ENCODE measurements around the gene ACIN1. TPM values are rescaled to one million over a fixed set of nuclear protein-coding genes. Genes with fewer than 3 reads are reported as not detected.
A peak's percentile ranks its signal among the peaks of the same experiment; 100 is the strongest.

The ACIN1 gene
- total RNA-seq, 2 experiments from 2014 or later: 160 to 215 TPM

DNA sequence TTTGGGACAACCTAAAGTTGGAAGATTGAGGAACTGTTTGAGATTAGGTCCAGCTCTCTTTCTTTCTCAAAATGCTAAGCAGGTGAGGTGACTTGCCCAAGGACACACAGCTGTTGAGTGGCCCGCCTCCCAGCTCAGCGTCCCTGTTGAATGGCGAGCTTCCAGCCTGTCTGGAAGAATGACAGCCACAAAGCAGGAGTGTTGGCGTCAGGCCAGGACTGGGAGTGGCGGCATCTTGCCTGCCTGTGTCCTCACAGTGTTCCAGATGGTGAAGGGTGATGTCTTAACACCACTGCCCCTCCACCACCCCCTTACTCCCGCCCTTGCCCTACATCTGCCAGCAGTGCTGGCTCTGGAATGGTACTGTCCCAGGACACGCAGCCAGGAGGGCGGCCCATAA lies 28.5 kb upstream of the ACIN1 start:
- H3K27me3 Mint-ChIP-seq: no peaks in the 10 kb centered on the region
- H3K9me3 Mint-ChIP-seq (ENCODE audit: low read depth): no peaks in the 10 kb centered on the region
- H3K36me3 Mint-ChIP-seq (ENCODE audit: low read depth): no peaks in the 10 kb centered on the region
- intact Hi-C loops (cut with DNase I, micrococcal nuclease): no loop called here
- H3K27ac Mint-ChIP-seq: no peak overlapping the region
- no peak overlapping the region for H3K4me3 Mint-ChIP-seq
- ChIA-PET POLR2A (no interaction called here), CTCF (interaction anchor here (0.6 to 10.7 kb wide), 2 partner anchors 9 to 60 kb away, joined by 3 to 276 read pairs; partner anchors contain the start of gene SLC7A8)
- DNase-seq: no peak
- peaks cover 30% of the 10 kb centered on the region for H3K4me1 Mint-ChIP-seq
- no peak for ATAC-seq

DNA sequence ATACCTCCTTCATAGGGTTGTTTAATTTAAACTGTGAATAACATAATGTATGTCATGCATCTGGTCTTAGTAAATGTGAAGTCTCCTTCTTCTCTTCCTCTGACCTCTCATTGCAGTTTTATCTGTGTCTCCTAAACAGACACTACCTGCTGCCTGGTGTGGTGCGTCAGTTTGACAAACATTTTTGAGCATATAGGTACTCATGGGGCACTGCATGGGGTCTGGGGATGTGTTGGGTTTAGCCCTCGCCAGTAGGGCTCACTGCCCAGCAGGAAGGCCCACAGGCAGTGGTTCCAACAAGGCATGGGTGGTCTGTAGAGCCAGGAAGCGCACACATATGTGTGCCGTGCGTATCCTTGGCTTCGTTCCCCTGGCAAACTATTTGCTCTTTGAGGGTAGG lies 27.1 kb upstream of the ACIN1 start:
- H3K9me3 Mint-ChIP-seq (ENCODE audit: low read depth): no peaks in the 10 kb centered on the region
- H3K27ac Mint-ChIP-seq: no peak overlapping the region
- intact Hi-C loops (cut with DNase I, micrococcal nuclease): no loop called here
- CTCF ChIA-PET: interaction anchor here (0.6 to 10.7 kb wide), 21 partner anchors 18 to 1268 kb away, joined by 3 to 276 read pairs (median 4); partner anchors contain the start of gene SLC7A8
- ATAC-seq: no peak
- H3K4me1 Mint-ChIP-seq: peaks cover 40% of the 10 kb centered on the region
- POLR2A ChIA-PET: interaction anchor here (3.0 kb wide), 1 partner anchor 27 kb away, joined by 20 read pairs; the partner anchor contains the start of genes ACIN1 and C14orf119
- H3K27me3 Mint-ChIP-seq: no peaks in the 10 kb centered on the region
- no peak overlapping the region for H3K4me3 Mint-ChIP-seq
- H3K36me3 Mint-ChIP-seq (ENCODE audit: low read depth): no peaks in the 10 kb centered on the region
- DNase-seq: no peak

DNA sequence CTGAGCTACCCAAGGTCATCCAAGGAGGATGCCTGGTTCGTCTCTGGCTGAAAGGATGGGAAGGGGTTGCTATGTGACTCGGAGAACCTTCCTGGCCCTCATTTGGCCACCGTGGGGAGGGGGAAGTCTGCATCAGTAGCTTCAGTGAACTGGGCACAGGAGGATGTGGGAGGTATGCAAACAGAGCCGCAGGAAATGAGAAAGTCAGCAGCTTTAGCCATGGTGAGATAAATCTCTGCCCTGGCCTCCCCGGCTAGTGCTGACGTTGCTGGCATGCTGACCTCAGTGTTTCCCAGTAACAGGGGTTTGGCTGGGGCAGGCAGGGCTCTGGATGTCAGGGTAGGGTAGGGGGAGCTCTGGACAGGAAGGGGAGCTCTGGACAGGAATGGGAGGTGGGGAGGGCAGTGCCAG lies 26.4 kb upstream of the ACIN1 start:
- ChIA-PET CTCF (interaction anchor here (0.6 to 10.7 kb wide), 49 partner anchors 9 to 1745 kb away, joined by 3 to 276 read pairs (median 5); partner anchors contain the start of genes ACIN1, C14orf119, HOMEZ and SLC7A8), POLR2A (interaction anchor here (1.0 to 3.0 kb wide), 3 partner anchors 26 to 52 kb away, joined by 3 to 20 read pairs (median 5); partner anchors contain the start of genes ACIN1 and C14orf119)
- Mint-ChIP-seq H3K4me3 (no peak overlapping the region), H3K4me1 (peaks cover 46% of the 10 kb centered on the region), H3K36me3 (ENCODE audit: low read depth) (no peaks in the 10 kb centered on the region), H3K27me3 (no peaks in the 10 kb centered on the region), H3K9me3 (ENCODE audit: low read depth) (no peaks in the 10 kb centered on the region), H3K27ac (peak overlapping the region; percentile 68)
- intact Hi-C loops (cut with DNase I, micrococcal nuclease): loop anchor here (2.0 kb wide), 3 partner anchors 115 to 259 kb away; partner anchors contain the start of gene RNF212B (in 1 of the 2)
- ATAC-seq (no peak), DNase-seq (peak; percentile 20)

DNA sequence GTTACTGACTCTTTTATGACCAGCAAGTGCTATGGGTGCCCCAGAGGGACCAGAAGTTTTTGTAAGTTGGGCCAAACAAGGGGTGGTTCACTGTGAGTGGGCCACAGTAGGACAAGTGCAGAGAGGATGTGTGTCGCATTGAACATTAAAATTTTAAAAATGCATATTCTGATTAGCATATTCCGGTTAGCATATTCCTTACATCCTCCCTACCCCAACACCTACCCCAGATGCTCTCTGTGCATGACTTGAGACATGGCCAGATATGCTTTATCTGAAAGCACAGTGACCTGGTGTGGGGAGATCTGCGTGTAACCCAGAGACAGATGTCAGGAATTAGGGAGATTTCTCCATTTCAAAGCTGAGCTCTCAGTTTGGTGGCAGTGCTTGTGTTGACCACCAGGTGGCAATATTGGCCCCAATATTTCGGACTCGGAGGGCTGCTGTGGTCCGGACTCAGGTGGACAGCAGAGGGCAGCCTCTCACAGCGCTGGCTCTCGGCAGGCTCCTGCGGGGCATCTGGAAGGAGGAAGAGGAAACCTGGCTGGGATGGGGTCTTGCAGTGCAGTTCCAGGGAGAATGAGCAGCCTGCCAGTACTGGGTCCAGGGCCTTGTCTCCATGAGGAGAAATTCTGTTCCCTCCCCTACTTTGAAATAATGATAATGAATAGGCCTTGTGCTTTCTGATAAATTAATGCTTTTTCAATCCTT lies 25.8 kb upstream of the ACIN1 start:
- ChIA-PET POLR2A (interaction anchor here (0.6 to 3.0 kb wide), 7 partner anchors 26 to 175 kb away, joined by 3 to 20 read pairs (median 4); partner anchors contain the start of genes ACIN1 and C14orf119), CTCF (interaction anchor here (0.6 to 10.7 kb wide), 60 partner anchors 9 to 1745 kb away, joined by 3 to 276 read pairs (median 5); partner anchors contain the start of genes ACIN1, C14orf119, HOMEZ and LRP10)
- no peaks in the 10 kb centered on the region for H3K9me3 Mint-ChIP-seq (ENCODE audit: low read depth)
- no peaks in the 10 kb centered on the region for H3K36me3 Mint-ChIP-seq (ENCODE audit: low read depth)
- DNase-seq (peak; percentile 91), ATAC-seq (peak; percentile 93)
- intact Hi-C loops (cut with DNase I, micrococcal nuclease): loop anchor here (1.0 to 2.0 kb wide), 8 partner anchors 25 to 260 kb away; partner anchors contain the start of genes ACIN1 (in 1 of the 2), C14orf119 (in 1 of the 2) and RNF212B (in 1 of the 2)
- no peak overlapping the region for H3K4me3 Mint-ChIP-seq
- peak overlapping the region; percentile 68 for H3K27ac Mint-ChIP-seq
- no peaks in the 10 kb centered on the region for H3K27me3 Mint-ChIP-seq
- H3K4me1 Mint-ChIP-seq: peaks cover 47% of the 10 kb centered on the region

DNA sequence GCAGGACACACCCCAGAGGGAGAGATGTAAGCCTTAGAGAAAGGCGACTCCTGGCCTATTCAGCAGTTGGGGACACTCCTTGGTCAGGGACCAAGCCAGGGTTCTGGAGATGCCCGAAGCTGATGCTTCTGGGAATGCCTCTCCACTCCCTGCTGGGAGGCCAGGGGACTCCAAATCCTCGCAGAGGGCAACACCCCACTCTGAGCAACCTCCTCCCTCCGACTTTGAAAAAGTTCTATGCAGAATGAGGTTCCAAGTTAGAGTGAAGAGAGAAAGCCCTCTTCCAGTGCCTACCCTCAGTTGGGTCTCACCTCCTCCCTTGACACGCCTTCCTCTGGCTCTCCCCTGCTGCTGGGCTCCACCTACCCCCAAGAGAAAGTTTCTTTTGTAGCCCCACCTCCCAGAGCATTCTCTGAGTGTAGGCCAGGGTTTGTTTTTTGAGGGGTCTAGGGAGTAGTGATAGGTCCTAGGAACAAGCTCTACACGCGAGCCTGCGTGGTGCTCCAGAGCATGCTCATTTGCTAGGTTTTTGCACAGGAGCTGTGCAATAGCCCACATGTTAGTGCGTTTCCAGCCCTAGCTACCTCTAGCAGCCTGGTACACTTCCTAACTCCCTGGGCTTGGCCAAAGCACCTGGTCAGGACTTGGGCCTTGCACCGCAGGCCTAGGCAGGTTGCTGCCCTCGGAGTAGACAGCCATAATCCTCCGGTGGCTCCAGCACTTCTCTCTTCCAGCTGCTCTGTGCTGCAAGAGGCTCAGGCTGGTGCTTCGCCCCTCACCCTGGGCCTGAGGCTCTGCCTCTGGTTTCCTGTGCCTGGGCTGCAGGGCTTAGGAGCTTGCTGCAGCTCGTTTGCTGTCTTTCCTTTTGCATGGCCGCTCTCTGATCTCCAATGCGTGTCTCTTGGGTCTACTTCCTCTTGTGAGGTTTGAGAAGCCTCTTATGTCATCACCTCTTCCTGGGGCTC lies 24.7 kb upstream of the ACIN1 start:
- peaks cover 53% of the 10 kb centered on the region for H3K4me1 Mint-ChIP-seq
- no peak overlapping the region for H3K4me3 Mint-ChIP-seq
- H3K27me3 Mint-ChIP-seq: no peaks in the 10 kb centered on the region
- CTCF ChIA-PET: interaction anchor here (0.6 to 10.7 kb wide), 28 partner anchors 8 to 260 kb away, joined by 3 to 276 read pairs (median 5); partner anchors contain the start of genes ACIN1, C14orf119, LRP10 and PABPN1
- POLR2A ChIA-PET: interaction anchor here (2.0 to 3.0 kb wide), 2 partner anchors 25 to 48 kb away, joined by 5 to 20 read pairs; partner anchors contain the start of genes ACIN1 and C14orf119
- intact Hi-C loops (cut with DNase I, micrococcal nuclease): loop anchor here (1.0 to 2.0 kb wide), 8 partner anchors 24 to 261 kb away; partner anchors contain the start of genes ACIN1 (in 1 of the 2), C14orf119 (in 1 of the 2) and RNF212B (in 1 of the 2)
- ATAC-seq: peak; percentile 24
- peak overlapping the region; percentile 68 for H3K27ac Mint-ChIP-seq
- DNase-seq: peak; percentile 34
- no peaks in the 10 kb centered on the region for H3K9me3 Mint-ChIP-seq (ENCODE audit: low read depth)
- H3K36me3 Mint-ChIP-seq (ENCODE audit: low read depth): no peaks in the 10 kb centered on the region

DNA sequence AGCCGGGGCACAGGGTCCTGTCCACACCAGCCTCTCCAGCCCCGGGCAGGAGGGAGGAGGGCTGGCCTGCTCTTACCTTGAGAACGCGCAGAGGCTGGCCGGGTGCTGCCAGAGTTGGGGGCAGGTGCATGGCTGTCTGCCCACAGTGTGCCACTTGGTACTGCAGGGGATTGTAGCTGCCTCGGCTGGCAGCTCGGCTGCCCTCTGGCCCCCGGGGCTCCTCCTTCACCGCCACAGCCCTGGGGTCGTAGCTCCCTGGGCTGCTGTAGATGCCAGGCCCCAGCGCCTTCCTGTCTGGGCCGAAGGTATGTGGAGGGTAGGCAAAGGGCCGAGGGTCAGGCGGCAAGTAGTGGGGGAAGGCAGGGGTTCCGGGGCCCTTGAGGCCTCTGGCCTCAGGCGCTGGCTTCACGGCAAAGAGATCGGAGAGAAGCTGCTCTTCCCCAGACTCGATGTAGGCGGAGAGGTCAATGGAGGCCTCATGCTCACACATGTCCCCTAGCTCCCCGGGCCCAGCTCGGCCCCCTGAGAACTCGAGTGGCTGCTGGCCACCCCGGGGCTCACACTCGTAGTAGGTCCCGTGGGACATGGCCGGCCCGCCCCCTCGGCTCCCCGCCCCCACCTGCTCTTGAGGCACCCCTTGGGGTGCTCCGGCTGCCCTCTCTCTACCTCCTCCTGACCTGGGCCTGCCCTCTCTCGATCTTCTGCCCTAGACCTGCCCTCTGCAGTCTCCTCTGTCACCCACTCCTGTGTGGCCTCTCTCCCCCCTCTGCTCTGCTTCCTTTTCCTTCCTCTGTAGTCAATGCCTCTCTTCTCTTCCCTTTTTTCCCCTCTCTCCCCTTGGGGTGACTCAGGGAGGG lies 23.8 kb upstream of the ACIN1 start, which contains the start of gene CEBPE:
CEBPE (minus strand) TSS at position 750 of the 857 bp plus-strand sequence; CDS start at position 586, 164 bp downstream.
- DNase-seq: no peak
- H3K36me3 Mint-ChIP-seq (ENCODE audit: low read depth): no peaks in the 10 kb centered on the region
- no peak for ATAC-seq
- H3K4me3 Mint-ChIP-seq: no peak within 1 kb of the TSS
- H3K4me1 Mint-ChIP-seq: peaks cover 57% of the 10 kb centered on the region
- peak within 1 kb of the TSS; percentile 68 for H3K27ac Mint-ChIP-seq
- no peaks in the 10 kb centered on the region for H3K27me3 Mint-ChIP-seq
- intact Hi-C loops (cut with DNase I, micrococcal nuclease): no loop called here
- no peaks in the 10 kb centered on the region for H3K9me3 Mint-ChIP-seq (ENCODE audit: low read depth)
- ChIA-PET CTCF (interaction anchor here (0.5 to 10.7 kb wide), 14 partner anchors 19 to 203 kb away, joined by 3 to 276 read pairs (median 12); partner anchors contain the start of genes ACIN1, C14orf119, PABPN1 and SLC7A8), POLR2A (interaction anchor here (3.0 kb wide), 1 partner anchor 24 kb away, joined by 20 read pairs; the partner anchor contains the start of genes ACIN1 and C14orf119)

DNA sequence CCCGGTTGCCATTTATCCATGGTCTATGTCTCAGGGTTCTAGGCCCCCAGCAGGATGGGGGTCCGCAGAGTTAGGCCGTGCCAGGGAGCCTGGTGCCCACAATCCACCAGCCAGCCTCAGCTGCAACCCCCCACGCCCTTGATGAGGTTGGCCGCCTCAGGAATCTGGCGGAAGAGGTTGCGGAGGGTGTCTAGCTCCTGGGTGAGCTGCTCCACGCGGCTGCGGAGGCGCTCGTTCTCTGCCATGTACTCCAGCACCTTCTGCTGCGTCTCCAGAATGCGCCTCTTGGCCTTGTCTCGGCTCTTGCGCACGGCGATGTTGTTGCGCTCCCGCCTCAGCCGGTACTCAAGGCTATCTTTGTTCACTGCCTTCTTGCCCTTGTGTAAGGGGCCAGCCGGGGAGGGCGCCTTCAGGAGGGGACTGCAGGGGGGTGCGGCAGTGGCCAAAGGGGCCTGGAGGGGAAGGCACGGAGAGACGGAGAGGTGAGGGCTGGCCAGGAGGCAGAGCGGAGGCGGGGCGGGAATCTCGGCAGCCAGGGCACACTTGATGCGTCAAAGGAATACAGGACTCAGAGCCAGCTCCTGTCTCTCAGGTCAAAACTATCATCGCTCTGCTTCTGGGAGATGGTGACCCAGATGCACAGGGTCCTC lies 22.6 kb upstream of the ACIN1 start:
- H3K4me1 Mint-ChIP-seq: peaks cover 57% of the 10 kb centered on the region
- no peaks in the 10 kb centered on the region for H3K36me3 Mint-ChIP-seq (ENCODE audit: low read depth)
- H3K4me3 Mint-ChIP-seq: no peak overlapping the region
- POLR2A ChIA-PET: no interaction called here
- DNase-seq (no peak), ATAC-seq (no peak)
- intact Hi-C loops (cut with DNase I, micrococcal nuclease): no loop called here
- no peak overlapping the region for H3K27ac Mint-ChIP-seq
- H3K9me3 Mint-ChIP-seq (ENCODE audit: low read depth): no peaks in the 10 kb centered on the region
- H3K27me3 Mint-ChIP-seq: no peaks in the 10 kb centered on the region
- CTCF ChIA-PET: interaction anchor here (0.6 to 10.7 kb wide), 3 partner anchors 40 to 66 kb away, joined by 3 to 276 read pairs (median 5); partner anchors contain the start of gene SLC7A8

DNA sequence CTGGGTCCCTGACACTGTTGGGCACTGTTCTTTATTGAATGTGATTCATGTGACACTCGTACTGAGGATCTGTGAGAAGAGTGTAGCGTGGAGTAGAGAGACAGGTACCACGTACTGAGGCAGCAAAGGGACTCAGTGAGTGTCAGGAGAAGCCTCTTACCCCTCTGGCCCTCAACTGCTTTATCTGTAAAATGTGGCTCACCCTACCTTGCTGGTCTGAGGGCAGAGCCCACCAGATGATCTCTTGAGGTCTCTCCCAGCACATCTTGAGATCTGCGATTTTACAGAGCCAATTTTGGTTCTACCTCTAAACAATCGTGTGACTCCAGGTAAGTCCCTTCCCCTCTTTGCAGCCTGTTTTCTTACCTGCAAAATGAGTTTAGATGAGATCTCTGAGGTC lies 21.0 kb upstream of the ACIN1 start:
- POLR2A ChIA-PET: no interaction called here
- H3K4me1 Mint-ChIP-seq: peaks cover 49% of the 10 kb centered on the region
- no peaks in the 10 kb centered on the region for H3K9me3 Mint-ChIP-seq (ENCODE audit: low read depth)
- ATAC-seq (no peak), DNase-seq (no peak)
- no peak overlapping the region for H3K4me3 Mint-ChIP-seq
- H3K27ac Mint-ChIP-seq: no peak overlapping the region
- CTCF ChIA-PET: interaction anchor here (0.5 to 1.1 kb wide), 2 partner anchors 54 to 64 kb away, joined by 3 to 4 read pairs; no protein-coding TSS in a partner anchor
- H3K27me3 Mint-ChIP-seq: no peaks in the 10 kb centered on the region
- H3K36me3 Mint-ChIP-seq (ENCODE audit: low read depth): no peaks in the 10 kb centered on the region
- intact Hi-C loops (cut with DNase I, micrococcal nuclease): no loop called here

DNA sequence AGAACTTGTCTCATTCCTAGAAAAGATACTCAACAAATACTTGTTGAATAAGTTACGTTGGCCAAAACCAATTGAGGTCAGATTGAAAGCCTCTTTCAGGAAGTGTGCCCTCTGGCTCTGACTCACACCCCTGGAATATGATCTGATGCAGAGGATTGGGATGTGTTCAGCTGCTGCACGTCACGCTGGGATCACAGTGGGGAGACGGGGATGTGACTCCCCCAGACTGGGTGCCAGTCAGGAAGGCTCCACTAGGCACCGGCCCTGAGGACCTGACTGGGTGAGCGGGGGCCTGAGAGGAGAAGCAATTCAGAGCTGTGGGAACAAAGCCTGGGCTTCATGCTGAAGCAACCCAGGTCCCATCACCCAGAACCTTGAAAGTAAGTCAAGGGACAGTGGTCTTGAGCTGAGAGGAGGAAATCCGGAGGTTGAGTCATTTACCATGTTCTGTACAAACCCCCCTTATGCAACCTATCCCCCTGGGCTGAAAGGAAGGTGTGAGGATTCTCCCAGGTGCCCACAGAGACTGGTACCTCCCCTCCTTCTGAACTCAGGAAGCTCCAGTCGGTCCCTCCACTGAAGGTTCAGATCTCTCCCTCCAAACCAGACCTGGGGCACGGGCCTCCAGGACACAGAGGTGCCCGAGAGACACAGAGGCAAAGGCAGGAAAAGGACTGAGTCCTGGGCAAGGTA lies 20.2 kb upstream of the ACIN1 start:
- Mint-ChIP-seq H3K27me3 (no peaks in the 10 kb centered on the region), H3K4me1 (peaks cover 42% of the 10 kb centered on the region), H3K36me3 (ENCODE audit: low read depth) (no peaks in the 10 kb centered on the region), H3K27ac (no peak overlapping the region), H3K4me3 (no peak overlapping the region), H3K9me3 (ENCODE audit: low read depth) (no peaks in the 10 kb centered on the region)
- intact Hi-C loops (cut with DNase I, micrococcal nuclease): no loop called here
- ATAC-seq (no peak), DNase-seq (no peak)
- ChIA-PET CTCF (interaction anchor here (0.6 to 1.5 kb wide), 4 partner anchors 49 to 72 kb away, joined by 3 to 5 read pairs (median 4); no protein-coding TSS in a partner anchor), POLR2A (no interaction called here)

Measured in activated CD4-positive, alpha-beta T cell treated with anti-CD3 and anti-CD28 coated beads for 36 hours (primary cell).